ENCODE measurements around the gene LIMK1.

The LIMK1 gene

GRCh38 chr7:74130518-74130917 lies 46.9 kb downstream of the LIMK1 start:
- TF ChIP-seq CTCF (IDR thresholded peaks at IDR 0.05; ENCODE audit: borderline replicate concordance, extremely low read depth, low read length, poor library complexity, severe bottlenecking): no peak
- TF ChIP-seq EZH2 (IDR thresholded peaks at IDR 0.05; ENCODE audit: borderline replicate concordance, low read depth, low read length, severe bottlenecking): no peak
- Histone ChIP-seq H3K4me3 (ENCODE audit: low read depth in 1 of 2, low read length in 2 of 2) (no peak overlapping the region), H2AFZ (ENCODE audit: low read depth, low read length) (no peak overlapping the region), H3K9ac (ENCODE audit: low read depth, low read length) (no peak overlapping the region), H3K27me3 (ENCODE audit: insufficient read depth, low read length, poor library complexity) (no peaks in the 10 kb centered on the region), H3K79me2 (ENCODE audit: insufficient read depth, low read length) (no peaks in the 10 kb centered on the region), H3K9me3 (ENCODE audit: insufficient read depth, low read length, severe bottlenecking) (no peaks in the 10 kb centered on the region), H3K36me3 (ENCODE audit: insufficient read depth, low read length) (no peaks in the 10 kb centered on the region), H3K4me1 (ENCODE audit: insufficient read depth, low read length) (peaks cover 12% of the 10 kb centered on the region), H4K20me1 (ENCODE audit: insufficient read depth, low read length) (no peaks in the 10 kb centered on the region), H3K27ac (ENCODE audit: low read length) (no peak overlapping the region), H3K4me2 (ENCODE audit: insufficient read depth, low read length) (no peak overlapping the region)
- no peak for DNase-seq
- ATAC-seq (ENCODE audit: insufficient read depth, low read depth): no peak

- H4K20me1 ChIP-seq (ENCODE audit: insufficient read depth, low read length): no peaks in the 10 kb centered on the region
- no peaks in the 10 kb centered on the region for H3K36me3 ChIP-seq (ENCODE audit: insufficient read depth, low read length)
- H3K27ac ChIP-seq (ENCODE audit: low read length): no peak overlapping the region
- H3K4me1 ChIP-seq (ENCODE audit: insufficient read depth, low read length): peaks cover 12% of the 10 kb centered on the region
- no peak overlapping the region for H3K4me2 ChIP-seq (ENCODE audit: insufficient read depth, low read length)
- no peaks in the 10 kb centered on the region for H3K79me2 ChIP-seq (ENCODE audit: insufficient read depth, low read length)
- peak overlapping the region; percentile 8; the same call in 1 of the 2 replicates for H2AFZ ChIP-seq (ENCODE audit: low read depth, low read length)
- ATAC-seq (ENCODE audit: insufficient read depth, low read depth) (peak; percentile 89), DNase-seq (peak; percentile 61)
- no peaks in the 10 kb centered on the region for H3K9me3 ChIP-seq (ENCODE audit: insufficient read depth, low read length, severe bottlenecking)
- no peaks in the 10 kb centered on the region for H3K27me3 ChIP-seq (ENCODE audit: insufficient read depth, low read length, poor library complexity)
- H3K4me3 ChIP-seq (ENCODE audit: low read depth in 1 of 2, low read length in 2 of 2): no peak overlapping the region
- no peak overlapping the region for H3K9ac ChIP-seq (ENCODE audit: low read depth, low read length)
- no peak for TF ChIP-seq EZH2 (IDR thresholded peaks at IDR 0.05; ENCODE audit: borderline replicate concordance, low read depth, low read length, severe bottlenecking)
- TF ChIP-seq CTCF (IDR thresholded peaks at IDR 0.05; ENCODE audit: borderline replicate concordance, extremely low read depth, low read length, poor library complexity, severe bottlenecking): no peak
Measured at GRCh38 chr7:74134117-74134620, 50.6 kb downstream of the LIMK1 start.

- no peak for ATAC-seq (ENCODE audit: insufficient read depth, low read depth)
- no peak for DNase-seq
- Histone ChIP-seq H3K4me2 (ENCODE audit: insufficient read depth, low read length) (no peak overlapping the region), H3K4me3 (ENCODE audit: low read depth in 1 of 2, low read length in 2 of 2) (no peak overlapping the region), H3K36me3 (ENCODE audit: insufficient read depth, low read length) (no peaks in the 10 kb centered on the region), H3K9me3 (ENCODE audit: insufficient read depth, low read length, severe bottlenecking) (no peaks in the 10 kb centered on the region), H2AFZ (ENCODE audit: low read depth, low read length) (no peak overlapping the region), H3K4me1 (ENCODE audit: insufficient read depth, low read length) (peaks cover 12% of the 10 kb centered on the region), H3K27me3 (ENCODE audit: insufficient read depth, low read length, poor library complexity) (no peaks in the 10 kb centered on the region), H3K27ac (ENCODE audit: low read length) (no peak overlapping the region), H3K9ac (ENCODE audit: low read depth, low read length) (no peak overlapping the region), H3K79me2 (ENCODE audit: insufficient read depth, low read length) (no peaks in the 10 kb centered on the region), H4K20me1 (ENCODE audit: insufficient read depth, low read length) (no peaks in the 10 kb centered on the region)
- no peak for TF ChIP-seq EZH2 (IDR thresholded peaks at IDR 0.05; ENCODE audit: borderline replicate concordance, low read depth, low read length, severe bottlenecking)
- no peak for TF ChIP-seq CTCF (IDR thresholded peaks at IDR 0.05; ENCODE audit: borderline replicate concordance, extremely low read depth, low read length, poor library complexity, severe bottlenecking)
Measured at GRCh38 chr7:74138334-74138867, 54.8 kb downstream of the LIMK1 start.

All from DND-41 (cell line).